Fibroblast of pulmonary artery (primary cell): ENCODE measurements around the gene TBC1D16.

Experiments
- DNase-seq: peaks from one replicate; pipeline ENCODE4 v3.0.0-alpha.2; 2010; ENCODE audit warnings: low read depth
- H3K4me3 ChIP-seq: replicated peaks from 2 replicates; pipeline ENCODE4 v1.5.1; 2011; ENCODE audit warnings: low read depth, mild to moderate bottlenecking, control low read depth, low read length, moderate library complexity
- CTCF ChIP-seq: IDR thresholded peaks from 2 replicates; pipeline ENCODE4 v1.5.1; 2011; ENCODE audit warnings: mild to moderate bottlenecking, control low read depth, low read length, inconsistent platforms; ENCODE audit errors: missing control alignments

The TBC1D16 gene

GRCh38 chr17:80002070-80002641 is 33.5 kb downstream of the TBC1D16 start:
- no peak for DNase-seq
- no peak for TF ChIP-seq CTCF
- H3K4me3 ChIP-seq, result no peak overlapping the region

GRCh38 chr17:80000981-80001775 is 34.5 kb downstream of the TBC1D16 start:
- TF ChIP-seq CTCF, result no peak
- DNase-seq, result no peak
- no peak overlapping the region for H3K4me3 ChIP-seq

GRCh38 chr17:80000136-80000535 is 35.5 kb downstream of the TBC1D16 start:
- no peak for DNase-seq
- TF ChIP-seq CTCF, result no peak
- no peak overlapping the region for H3K4me3 ChIP-seq

- H3K4me3 ChIP-seq, result no peak overlapping the region
- TF ChIP-seq CTCF, result no peak
- DNase-seq, result no peak
Measured at GRCh38 chr17:79997011-79997660, 38.5 kb downstream of the TBC1D16 start.

- no peak for DNase-seq
- no peak for TF ChIP-seq CTCF
Measured at GRCh38 chr17:79996291-79996690, 39.4 kb downstream of the TBC1D16 start.

GRCh38 chr17:79995696-79996095 is 40.0 kb downstream of the TBC1D16 start:
- no peak for DNase-seq
- no peak for TF ChIP-seq CTCF
- no peak overlapping the region for H3K4me3 ChIP-seq

More at GRCh38 chr17:79996291-79996690, 39.4 kb downstream of the TBC1D16 start:
- H3K4me3 ChIP-seq, result no peak overlapping the region
